HEK293 (cell line): Measurements from ENCODE around the gene METAP1D.

Experiments used
- CTCF ChIP-seq: fragments of 450-650 bp; formaldehyde crosslinking; IDR thresholded peaks from 2 replicates; pipeline ENCODE4 v1.5.1; 2016; ENCODE audit warnings: missing biosample characterization, missing genetic modification characterization
- KLF9 ChIP-seq: fragments of 450-650 bp; formaldehyde crosslinking; IDR thresholded peaks from 2 replicates; pipeline ENCODE4 v1.5.1; 2016; ENCODE audit warnings: missing biosample characterization, missing genetic modification characterization, low read depth
- MYNN ChIP-seq: fragments of 450-650 bp; formaldehyde crosslinking; IDR thresholded peaks from 2 replicates; pipeline ENCODE4 v1.5.1; 2016; ENCODE audit warnings: missing biosample characterization, missing genetic modification characterization, borderline replicate concordance
- REST ChIP-seq: fragments of 450-650 bp; formaldehyde crosslinking; IDR thresholded peaks from 2 replicates; pipeline ENCODE4 v1.5.1; 2016; ENCODE audit warnings: missing biosample characterization, missing genetic modification characterization
- WT1 ChIP-seq: fragments of 450-650 bp; formaldehyde crosslinking; IDR thresholded peaks from 2 replicates; pipeline ENCODE4 v1.5.1; 2016; ENCODE audit warnings: missing biosample characterization, missing genetic modification characterization
- ZNF404 ChIP-seq: fragments of 450-650 bp; formaldehyde crosslinking; IDR thresholded peaks from 2 replicates; pipeline ENCODE4 v1.5.1; 2017; ENCODE audit warnings: missing biosample characterization, missing genetic modification characterization

- TF ChIP-seq CTCF (tag by site-specific recombination), result no peak
- TF ChIP-seq REST (tag by site-specific recombination), result no peak
- no peak for TF ChIP-seq WT1 (tag by site-specific recombination)
- no peak for TF ChIP-seq ZNF404
- TF ChIP-seq KLF9 (tag by site-specific recombination), result no peak
- TF ChIP-seq MYNN (tag by site-specific recombination), result no peak
These were observed 90.5 kb downstream of the METAP1D start for GRCh38 chr2:172090044-172090961.
